Vagina (tissue), 2 donors: ENCODE results near the gene ADAMTS2.

Experiments
- CTCF ChIP-seq, 3 experiments: fragments of 450-650 bp in 2 of 3; fragments of 200-600 bp in 1 of 3; sonication (generic) in 1 of 3; IDR thresholded peaks; one replicate each; pipeline ENCODE4 v1.5.1; 2017 to 2019; ENCODE audit warnings: antibody characterized with exemption in 3 of 3, mild to moderate bottlenecking in 2 of 3, moderate library complexity in 2 of 3
- POLR2A ChIP-seq, 2 donors: fragments of 450-650 bp; IDR thresholded peaks; one replicate each; pipeline ENCODE4 v1.6.1; 2017; ENCODE audit warnings: antibody characterized with exemption in 2 of 2, mild to moderate bottlenecking in 2 of 2, moderate library complexity in 2 of 2

GRCh38 chr5:179342577-179342976 is 2.7 kb downstream of the ADAMTS2 start:
- TF ChIP-seq CTCF (IDR thresholded peaks at IDR 0.05) (peak in 1 of 3 experiments; percentile 56), POLR2A (IDR thresholded peaks at IDR 0.05) (no peak)
